SU-DHL-6 (cell line): ENCODE data around the gene SCD5.

Experiments used
- H2AFZ ChIP-seq: fragments of 200-600 bp; sonication (generic); 2 replicates; pipeline ENCODE4 v1.6.1; 2014; ENCODE audit warnings: low read depth, mild to moderate bottlenecking, moderate library complexity, mixed read lengths, antibody characterized with exemption, low read length; ENCODE audit not compliant: severe bottlenecking
- H3F3A ChIP-seq: fragments of 200-600 bp; shearing (Covaris generic); 2 replicates; pipeline ENCODE4 v1.6.0; 2016; ENCODE audit warnings: antibody characterized with exemption, mild to moderate bottlenecking; ENCODE audit not compliant: insufficient read depth
- H3K27ac ChIP-seq: fragments of 200-600 bp; sonication (generic); 2 replicates; pipeline ENCODE4 v1.5.1; 2016; ENCODE audit warnings: low read depth, mild to moderate bottlenecking, low read length, moderate library complexity, mixed read lengths
- H3K27me3 ChIP-seq: fragments of 200-600 bp; sonication (generic), shearing (Covaris generic); 2 replicates; pipeline ENCODE4 v1.6.0; 2014; ENCODE audit warnings: mild to moderate bottlenecking, low read length
- H3K36me3 ChIP-seq: fragments of 200-600 bp; sonication (generic); 2 replicates; pipeline ENCODE4 v1.6.1; 2014; ENCODE audit warnings: mild to moderate bottlenecking, low read length, mixed read lengths
- H3K4me2 ChIP-seq: fragments of 300-600, 200-600 bp; shearing (Covaris generic), sonication (generic); 2 replicates; pipeline ENCODE4 v1.6.0; 2014; ENCODE audit warnings: low read length, low read depth, mild to moderate bottlenecking; ENCODE audit not compliant: poor library complexity, severe bottlenecking
- H3K4me3 ChIP-seq: fragments of 200-600 bp; sonication (generic); 2 replicates; pipeline ENCODE4 v1.5.1; 2014; ENCODE audit warnings: antibody characterized with exemption, low read length, mild to moderate bottlenecking, mixed read lengths; ENCODE audit not compliant: insufficient read depth, poor library complexity, severe bottlenecking
- H3K79me2 ChIP-seq: fragments of 200-600 bp; sonication (generic); 2 replicates; pipeline ENCODE4 v1.6.1; 2014; ENCODE audit warnings: mild to moderate bottlenecking, low read length, moderate library complexity; ENCODE audit not compliant: insufficient read depth
- H3K9ac ChIP-seq: fragments of 200-600 bp; sonication (generic); 2 replicates; pipeline ENCODE4 v1.7.0; 2014; ENCODE audit warnings: mild to moderate bottlenecking, low read length
- H3K9me2 ChIP-seq: fragments of 200-600 bp; sonication (generic); replicated peaks from 2 replicates; pipeline ENCODE4 v1.6.1; 2014; ENCODE audit warnings: low read length; ENCODE audit not compliant: insufficient read depth
- H3K9me3 ChIP-seq: fragments of 200-600 bp; sonication (generic); 2 replicates; pipeline ENCODE4 v1.6.1; 2014; ENCODE audit warnings: low read length, mixed read lengths; ENCODE audit not compliant: insufficient read depth
- H4K20me1 ChIP-seq: fragments of 200-600 bp; sonication (generic); 2 replicates; pipeline ENCODE4 v1.6.1; 2014; ENCODE audit warnings: low read depth, mild to moderate bottlenecking, antibody characterized with exemption, low read length, moderate library complexity, mixed read lengths
- CTCF ChIP-seq: fragments of 200-600 bp; sonication (generic); IDR thresholded peaks from one replicate; pipeline ENCODE4 v1.5.1; 2017; ENCODE audit warnings: antibody characterized with exemption, mild to moderate bottlenecking, low read length, moderate library complexity; ENCODE audit not compliant: insufficient read depth, poor library complexity, severe bottlenecking
- EZH2phosphoT487 ChIP-seq: fragments of 200-600 bp; sonication (generic), shearing (Covaris generic); conservative IDR thresholded peaks from 2 replicates; pipeline ENCODE4 v1.6.1; 2018; ENCODE audit warnings: mild to moderate bottlenecking, antibody characterized with exemption, low read length, moderate library complexity, mixed read lengths

The SCD5 gene

GRCh38 chr4:82645936-82646565 lies 152.5 kb downstream of the SCD5 start:
- no peak overlapping the region for H3K9ac ChIP-seq
- no peaks in the 10 kb centered on the region for H3K27me3 ChIP-seq
- H3K4me2 ChIP-seq, result no peak overlapping the region
- H3F3A ChIP-seq, result no peaks in the 10 kb centered on the region
- H3K4me3 ChIP-seq, result no peak overlapping the region
- H3K36me3 ChIP-seq, result no peaks in the 10 kb centered on the region
- no peaks in the 10 kb centered on the region for H3K9me3 ChIP-seq
- no peaks in the 10 kb centered on the region for H4K20me1 ChIP-seq
- H2AFZ ChIP-seq, result no peak overlapping the region
- TF ChIP-seq EZH2phosphoT487, result no peak
- no peak for TF ChIP-seq CTCF
- no peaks in the 10 kb centered on the region for H3K9me2 ChIP-seq
- H3K27ac ChIP-seq, result no peak overlapping the region
- no peaks in the 10 kb centered on the region for H3K79me2 ChIP-seq

DNA sequence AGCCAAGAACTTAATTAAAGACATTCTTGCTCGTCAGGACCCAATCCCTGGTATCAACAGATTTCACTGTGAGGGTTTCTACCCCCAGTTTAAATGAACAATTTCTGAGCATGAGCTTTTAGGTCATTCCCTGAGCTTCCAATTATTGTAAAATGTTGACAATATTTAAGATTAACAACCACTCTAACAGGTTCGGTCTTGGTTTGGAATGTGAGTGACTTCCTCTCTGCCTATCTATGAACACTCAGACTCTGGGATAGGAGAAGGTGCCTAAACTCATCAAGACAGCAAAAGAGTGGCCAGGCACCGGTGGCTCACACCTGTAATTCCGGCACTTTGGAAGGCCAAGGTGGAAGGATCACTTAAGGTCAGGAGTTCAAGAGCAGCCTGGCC lies 153.9 kb downstream of the SCD5 start:
- Histone ChIP-seq H3K27ac (no peak overlapping the region), H3K9ac (no peak overlapping the region), H3K4me2 (no peak overlapping the region)

DNA sequence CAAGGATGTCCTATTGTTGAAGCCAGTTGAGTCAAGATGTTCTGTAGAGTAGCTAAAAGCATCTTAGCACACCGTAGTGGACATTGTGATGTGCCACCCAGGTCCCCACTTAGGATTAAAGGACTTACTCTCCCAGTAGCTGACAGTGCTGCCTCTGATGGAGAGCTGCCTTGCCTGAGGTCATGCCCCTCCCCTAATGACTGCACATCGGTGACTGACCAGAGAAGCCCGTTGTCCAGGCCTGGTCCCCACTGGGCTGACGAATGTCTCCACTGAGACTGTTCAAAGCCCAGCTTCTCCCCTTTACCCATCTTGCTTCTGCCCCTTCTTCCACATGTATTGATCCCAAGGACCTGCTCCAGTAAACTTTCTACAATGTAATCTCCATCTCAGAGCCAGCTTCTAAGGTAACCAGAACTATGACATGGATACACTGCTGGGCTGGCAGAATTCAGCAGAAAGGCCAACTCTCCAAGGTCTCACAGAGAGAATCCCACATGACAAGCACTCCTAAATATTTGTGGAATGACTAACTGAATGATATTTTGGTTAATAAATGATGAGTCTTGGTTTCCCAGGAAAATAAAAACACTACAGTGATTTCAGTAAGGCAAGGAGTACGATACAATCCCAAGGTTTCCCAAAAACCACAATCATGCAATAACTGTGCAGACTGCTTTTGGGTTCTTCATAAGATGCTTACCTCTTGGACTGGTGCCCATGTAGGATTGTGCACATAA lies 154.4 kb downstream of the SCD5 start:
- H3K27me3 ChIP-seq, result no peaks in the 10 kb centered on the region
- no peak overlapping the region for H2AFZ ChIP-seq
- H3K36me3 ChIP-seq, result no peaks in the 10 kb centered on the region
- H4K20me1 ChIP-seq, result no peaks in the 10 kb centered on the region
- H3K9me3 ChIP-seq, result no peaks in the 10 kb centered on the region
- no peak overlapping the region for H3K4me2 ChIP-seq
- no peaks in the 10 kb centered on the region for H3F3A ChIP-seq
- no peak overlapping the region for H3K9ac ChIP-seq
- no peak for TF ChIP-seq EZH2phosphoT487
- no peak for TF ChIP-seq CTCF
- H3K79me2 ChIP-seq, result no peaks in the 10 kb centered on the region
- no peaks in the 10 kb centered on the region for H3K9me2 ChIP-seq
- no peak overlapping the region for H3K4me3 ChIP-seq
- no peak overlapping the region for H3K27ac ChIP-seq

More for the DNA sequence above, 153.9 kb downstream of the SCD5 start:
- Histone ChIP-seq H3K4me3 (no peak overlapping the region), H2AFZ (no peak overlapping the region), H3F3A (no peaks in the 10 kb centered on the region), H3K9me3 (no peaks in the 10 kb centered on the region), H4K20me1 (no peaks in the 10 kb centered on the region), H3K36me3 (no peaks in the 10 kb centered on the region), H3K79me2 (no peaks in the 10 kb centered on the region), H3K9me2 (no peaks in the 10 kb centered on the region), H3K27me3 (no peaks in the 10 kb centered on the region)
- TF ChIP-seq CTCF (no peak), EZH2phosphoT487 (no peak)
